Measurements from ENCODE around the gene PDK1.
"Not testable (repeated sequence)": the region's sequence is repeated elsewhere in the genome, so short reads cannot be mapped to it uniquely, and the experiment has no call there.

PDK1 gene

DNA sequence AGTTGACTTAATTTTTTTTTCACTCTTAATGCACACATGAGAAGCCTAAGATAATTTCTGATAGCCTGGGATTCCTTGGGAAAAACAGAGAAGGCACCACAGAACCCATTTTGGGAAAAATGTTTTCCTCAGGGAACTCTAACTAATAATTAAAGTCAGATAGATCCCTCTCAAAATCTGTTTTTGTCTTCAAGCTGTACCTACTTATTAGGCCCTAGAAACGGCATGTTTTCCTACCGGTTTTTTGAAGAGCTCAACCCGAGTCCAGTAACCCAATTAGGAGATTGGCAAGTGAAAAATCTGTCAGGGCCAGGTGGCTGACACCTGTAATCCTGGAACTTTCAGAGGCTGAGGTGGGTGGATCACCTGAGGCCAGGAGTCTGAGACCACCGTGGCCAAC lies 16.1 kb upstream of the PDK1 start:
- Mint-ChIP-seq H3K4me3 (no peak overlapping the region), H3K9me3 (peaks cover 27% of the 10 kb centered on the region), H3K36me3 (ENCODE audit: low read depth) (peaks cover 43% of the 10 kb centered on the region), H3K27ac (no peak overlapping the region), H3K4me1 (ENCODE audit: low read depth) (no peaks in the 10 kb centered on the region), H3K27me3 (no peaks in the 10 kb centered on the region)
- no peak for DNase-seq

DNA sequence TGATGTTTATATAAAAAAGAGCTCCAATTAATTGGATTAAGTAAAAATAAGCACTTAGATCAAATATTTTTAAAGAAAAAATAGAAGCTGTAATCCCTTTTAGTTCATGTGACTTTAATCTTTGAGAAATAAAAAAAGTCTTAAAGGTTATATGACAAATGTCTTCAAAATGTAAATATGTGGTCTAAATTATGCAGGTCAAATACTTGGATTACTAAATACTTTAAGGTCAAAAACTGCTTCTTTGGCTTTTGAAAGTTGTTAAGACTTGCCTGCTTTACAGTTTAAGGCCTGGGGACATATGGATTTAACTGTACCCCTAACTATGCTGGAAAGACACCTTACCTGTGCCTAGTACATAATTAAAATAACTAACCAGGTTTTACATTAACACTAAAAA lies 15.5 kb upstream of the PDK1 start:
- Mint-ChIP-seq H3K36me3 (ENCODE audit: low read depth) (peaks cover 39% of the 10 kb centered on the region), H3K27ac (no peak overlapping the region), H3K9me3 (peaks cover 22% of the 10 kb centered on the region), H3K4me3 (no peak overlapping the region), H3K4me1 (ENCODE audit: low read depth) (no peaks in the 10 kb centered on the region), H3K27me3 (no peaks in the 10 kb centered on the region)
- DNase-seq: no peak

DNA sequence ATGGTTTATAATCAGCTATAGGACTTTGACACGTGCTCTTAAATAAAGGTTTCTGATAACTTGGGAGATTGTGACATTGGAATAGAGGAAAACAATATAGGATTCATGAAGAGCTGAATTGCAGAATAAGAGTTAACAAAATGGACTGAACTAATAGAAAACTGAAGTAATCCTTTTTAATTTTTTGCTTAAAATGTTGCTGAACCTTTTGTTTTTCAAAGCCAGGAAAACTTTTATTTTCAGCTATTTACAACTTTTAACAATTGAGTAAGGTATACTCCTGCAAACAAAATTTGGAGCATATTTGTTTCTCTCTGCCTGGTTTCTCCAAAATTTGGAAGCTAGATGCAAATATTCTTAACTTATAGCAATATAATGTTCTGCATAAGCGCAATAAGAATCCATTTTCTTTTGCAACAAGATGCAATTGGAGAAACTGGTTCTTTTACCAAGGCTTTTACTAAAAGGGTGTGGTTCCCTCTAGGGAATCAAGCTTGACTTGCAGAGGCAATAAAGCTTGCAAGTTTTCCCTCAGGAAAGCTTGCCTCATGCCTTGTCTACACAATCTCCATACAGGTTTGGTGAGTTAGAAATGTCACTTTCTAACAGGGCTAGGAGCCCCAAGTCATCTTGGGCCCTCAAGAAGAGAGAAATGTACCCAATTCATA lies 10.3 kb upstream of the PDK1 start:
- H3K4me1 Mint-ChIP-seq (ENCODE audit: low read depth): peaks cover 16% of the 10 kb centered on the region
- H3K36me3 Mint-ChIP-seq (ENCODE audit: low read depth): peaks cover 31% of the 10 kb centered on the region
- H3K9me3 Mint-ChIP-seq: peaks cover 16% of the 10 kb centered on the region
- H3K4me3 Mint-ChIP-seq: no peak overlapping the region
- no peak overlapping the region for H3K27ac Mint-ChIP-seq
- no peak for DNase-seq
- H3K27me3 Mint-ChIP-seq: no peaks in the 10 kb centered on the region

DNA sequence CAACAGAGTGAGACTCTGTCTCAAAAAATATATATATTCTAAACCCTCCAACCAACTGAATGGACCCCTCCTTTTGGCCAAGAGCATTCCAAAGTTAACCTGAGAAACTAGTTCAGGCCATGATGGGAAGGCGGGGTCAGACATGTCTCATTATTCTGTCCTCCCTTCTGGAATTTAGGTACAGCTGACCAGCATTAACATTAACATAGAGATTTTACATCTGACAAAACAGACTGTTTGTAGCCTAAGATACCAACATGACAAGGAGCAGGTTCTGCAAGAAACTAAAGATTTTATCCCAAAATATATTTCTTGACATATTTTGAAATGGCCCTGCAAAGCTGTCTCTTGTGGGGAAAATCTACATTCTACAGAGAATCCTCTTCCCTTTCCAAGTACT lies 6.8 kb upstream of the PDK1 start:
- no peaks in the 10 kb centered on the region for H3K27me3 Mint-ChIP-seq
- no peak for DNase-seq
- H3K36me3 Mint-ChIP-seq (ENCODE audit: low read depth): peaks cover 28% of the 10 kb centered on the region
- H3K4me1 Mint-ChIP-seq (ENCODE audit: low read depth): peaks cover 43% of the 10 kb centered on the region
- H3K4me3 Mint-ChIP-seq: no peak overlapping the region
- H3K9me3 Mint-ChIP-seq: peaks cover 6% of the 10 kb centered on the region
- H3K27ac Mint-ChIP-seq: no peak overlapping the region

DNA sequence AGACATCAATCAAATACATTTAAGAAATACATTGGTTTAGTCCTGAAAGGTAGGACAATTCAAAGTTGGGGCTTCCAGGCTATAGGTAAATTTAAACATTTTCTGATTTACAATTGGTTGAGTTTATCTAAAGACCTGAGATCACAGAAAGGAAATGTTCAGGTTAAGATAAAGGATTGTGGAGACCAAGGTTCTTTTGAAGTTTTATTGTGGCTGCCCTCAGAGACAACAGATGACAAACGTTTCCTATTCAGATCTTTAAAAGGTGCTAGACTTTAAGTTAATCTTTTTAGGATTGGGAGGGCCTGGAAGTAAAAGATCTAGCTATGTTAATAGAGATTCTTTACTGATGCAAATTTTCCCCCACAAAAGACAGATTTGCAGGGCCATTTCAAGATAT lies 6.1 kb upstream of the PDK1 start:
- Mint-ChIP-seq H3K36me3 (ENCODE audit: low read depth) (peaks cover 24% of the 10 kb centered on the region), H3K4me1 (ENCODE audit: low read depth) (peaks cover 48% of the 10 kb centered on the region)
- DNase-seq, H3K27me3 Mint-ChIP-seq, H3K4me3 Mint-ChIP-seq, H3K27ac Mint-ChIP-seq, H3K9me3 Mint-ChIP-seq: not testable (repeated sequence)

DNA sequence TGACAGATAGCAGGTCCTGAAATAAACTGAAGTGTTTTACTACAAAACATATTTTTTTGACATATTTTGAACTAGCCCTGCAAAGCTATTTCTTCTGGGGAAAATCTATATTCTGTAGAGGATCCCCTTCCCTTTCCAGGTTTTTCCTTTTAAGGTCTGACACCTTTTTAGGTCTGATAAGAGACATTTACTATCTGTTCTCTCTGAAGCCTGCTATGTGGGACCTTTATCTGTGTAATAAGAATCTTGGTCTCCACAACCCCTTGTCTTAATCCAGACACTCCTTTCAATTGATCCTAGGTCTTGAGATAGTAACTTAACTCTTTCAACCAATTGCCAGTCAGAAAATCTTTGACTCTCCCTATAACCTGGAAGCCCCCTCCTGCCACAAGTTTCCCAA lies 5.5 kb upstream of the PDK1 start:
- peaks cover 24% of the 10 kb centered on the region for H3K36me3 Mint-ChIP-seq (ENCODE audit: low read depth)
- H3K4me1 Mint-ChIP-seq (ENCODE audit: low read depth): peaks cover 52% of the 10 kb centered on the region
- H3K27ac Mint-ChIP-seq: no peak overlapping the region
- DNase-seq: no peak
- H3K9me3 Mint-ChIP-seq: peaks cover 1% of the 10 kb centered on the region
- H3K4me3 Mint-ChIP-seq: no peak overlapping the region
- no peaks in the 10 kb centered on the region for H3K27me3 Mint-ChIP-seq

DNA sequence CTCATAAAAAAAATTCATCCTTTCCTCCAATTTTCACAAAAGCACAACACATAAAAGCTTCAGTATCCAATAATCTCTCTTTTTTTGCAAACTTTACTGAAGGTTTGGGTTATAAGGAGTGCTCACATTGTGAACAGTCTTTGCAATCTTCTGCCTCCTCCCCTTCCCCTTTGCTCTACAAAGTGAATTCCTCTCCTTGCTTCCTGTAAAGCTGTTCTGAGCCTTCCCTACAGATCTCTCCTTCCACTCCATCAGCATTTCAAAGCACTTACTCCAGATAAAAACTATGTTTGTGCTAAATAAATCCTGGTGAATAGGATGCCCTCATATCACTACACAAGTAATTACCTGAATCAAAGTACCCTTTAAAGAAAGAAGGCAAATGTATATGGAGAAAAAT lies 4.6 kb upstream of the PDK1 start:
- Mint-ChIP-seq H3K36me3 (ENCODE audit: low read depth) (peaks cover 21% of the 10 kb centered on the region), H3K9me3 (peaks cover 1% of the 10 kb centered on the region), H3K27ac (no peak overlapping the region), H3K27me3 (no peaks in the 10 kb centered on the region), H3K4me1 (ENCODE audit: low read depth) (peaks cover 54% of the 10 kb centered on the region), H3K4me3 (no peak overlapping the region)
- no peak for DNase-seq

DNA sequence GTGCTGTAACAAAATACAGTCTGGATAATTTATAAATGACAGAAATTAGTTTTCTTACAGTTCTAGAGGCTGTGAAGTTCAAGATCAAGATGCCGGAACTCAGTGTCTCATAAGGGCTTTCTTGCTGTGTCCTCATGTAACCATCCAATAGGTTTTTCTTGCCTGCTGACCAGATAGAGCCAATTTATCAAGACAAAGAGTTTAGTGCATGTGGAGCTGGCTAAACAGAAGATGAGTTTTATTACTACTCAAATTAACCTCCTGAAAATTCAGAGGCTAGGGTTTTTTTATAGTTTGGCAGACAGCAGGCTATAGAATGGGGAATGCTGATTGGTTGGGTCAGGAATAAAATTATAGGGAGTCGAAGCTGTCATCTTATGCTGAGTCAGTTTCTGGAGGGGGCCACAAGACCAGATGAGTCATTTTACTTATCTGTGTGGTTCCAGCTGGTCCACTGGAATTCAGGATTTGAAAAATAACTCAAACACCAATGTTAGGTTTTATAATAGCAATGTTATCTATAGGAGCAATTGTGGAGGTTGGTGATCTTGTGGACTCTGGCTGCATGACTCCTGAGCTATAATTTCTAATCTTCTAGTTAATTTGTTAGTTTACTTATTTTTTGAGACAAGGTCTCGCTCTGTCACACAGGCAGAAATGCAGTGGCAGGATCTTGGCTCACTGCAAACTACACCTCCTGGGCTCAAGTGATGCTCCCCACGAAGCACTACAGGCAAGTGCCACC lies 3.2 kb upstream of the PDK1 start:
- H3K9me3 Mint-ChIP-seq: peaks cover 1% of the 10 kb centered on the region
- H3K36me3 Mint-ChIP-seq (ENCODE audit: low read depth): peaks cover 26% of the 10 kb centered on the region
- H3K4me3 Mint-ChIP-seq: no peak overlapping the region
- no peaks in the 10 kb centered on the region for H3K27me3 Mint-ChIP-seq
- H3K27ac Mint-ChIP-seq: no peak overlapping the region
- H3K4me1 Mint-ChIP-seq (ENCODE audit: low read depth): peaks cover 63% of the 10 kb centered on the region
- DNase-seq: no peak

DNA sequence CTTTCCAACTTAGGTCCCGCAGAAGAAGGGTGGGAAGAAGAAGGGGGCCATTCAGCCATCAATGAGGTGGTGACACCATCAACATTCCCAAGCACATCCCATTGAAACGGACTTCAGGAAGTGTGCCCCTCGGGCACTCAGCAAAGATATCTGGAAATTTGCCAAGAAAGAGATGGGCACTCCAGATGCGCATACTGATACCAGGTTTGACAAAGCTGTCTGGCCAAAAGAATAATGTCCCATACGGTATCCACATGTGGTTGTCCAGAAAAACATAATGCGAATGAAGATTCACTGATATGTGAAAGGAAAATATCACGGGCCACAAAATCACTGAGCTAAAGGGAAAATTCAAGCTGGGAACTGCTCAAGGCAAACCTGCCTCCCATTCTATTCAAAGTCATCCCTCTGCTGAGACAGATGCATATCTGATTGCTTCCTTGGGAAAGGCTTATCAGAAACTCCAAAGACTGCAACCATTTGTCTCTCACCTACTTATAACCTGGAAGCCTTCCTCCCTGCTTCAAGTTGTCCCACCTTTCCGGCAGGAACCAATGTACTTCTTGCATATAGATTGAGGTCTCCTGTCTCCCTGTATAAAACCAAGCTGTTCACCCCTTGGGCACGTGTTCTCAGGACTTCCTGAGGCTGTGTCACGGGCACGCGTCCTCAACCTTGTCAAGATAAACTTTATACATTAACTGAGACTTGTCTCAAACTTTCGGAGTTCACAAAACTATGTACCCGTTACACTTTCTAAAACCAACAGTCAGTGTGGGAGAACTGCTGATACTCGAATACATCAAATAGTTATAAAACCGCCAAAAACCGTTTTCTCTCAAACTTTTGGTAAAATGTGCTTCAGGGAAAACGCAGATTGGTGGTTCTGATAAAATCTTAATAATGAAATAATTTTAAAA lies 1.3 kb upstream of the PDK1 start:
- Mint-ChIP-seq H3K27ac (peak overlapping the region; percentile 44), H3K27me3 (no peaks in the 10 kb centered on the region), H3K4me1 (ENCODE audit: low read depth) (peaks cover 71% of the 10 kb centered on the region), H3K9me3 (peaks cover 1% of the 10 kb centered on the region), H3K4me3 (peak overlapping the region; percentile 85), H3K36me3 (ENCODE audit: low read depth) (peaks cover 31% of the 10 kb centered on the region)
- no peak for DNase-seq

DNA sequence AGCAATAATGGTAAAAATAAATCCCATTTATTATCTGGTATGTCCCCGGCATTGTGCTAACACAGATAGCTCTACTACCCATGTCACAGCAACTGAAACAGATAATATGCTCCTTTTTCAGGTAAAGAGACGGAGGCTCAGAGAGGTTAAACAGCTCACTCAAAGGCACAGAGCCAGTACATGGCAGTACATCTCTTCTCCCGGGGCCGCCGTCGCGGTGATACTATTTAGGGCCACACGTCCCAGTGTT lies 693 bp upstream of the PDK1 start:
- H3K4me3 Mint-ChIP-seq: peak overlapping the region; percentile 85
- H3K9me3 Mint-ChIP-seq: peaks cover 1% of the 10 kb centered on the region
- H3K27me3 Mint-ChIP-seq: no peaks in the 10 kb centered on the region
- DNase-seq: no peak
- peak overlapping the region; percentile 93 for H3K27ac Mint-ChIP-seq
- H3K36me3 Mint-ChIP-seq (ENCODE audit: low read depth): peaks cover 35% of the 10 kb centered on the region
- H3K4me1 Mint-ChIP-seq (ENCODE audit: low read depth): peaks cover 67% of the 10 kb centered on the region

DNA sequence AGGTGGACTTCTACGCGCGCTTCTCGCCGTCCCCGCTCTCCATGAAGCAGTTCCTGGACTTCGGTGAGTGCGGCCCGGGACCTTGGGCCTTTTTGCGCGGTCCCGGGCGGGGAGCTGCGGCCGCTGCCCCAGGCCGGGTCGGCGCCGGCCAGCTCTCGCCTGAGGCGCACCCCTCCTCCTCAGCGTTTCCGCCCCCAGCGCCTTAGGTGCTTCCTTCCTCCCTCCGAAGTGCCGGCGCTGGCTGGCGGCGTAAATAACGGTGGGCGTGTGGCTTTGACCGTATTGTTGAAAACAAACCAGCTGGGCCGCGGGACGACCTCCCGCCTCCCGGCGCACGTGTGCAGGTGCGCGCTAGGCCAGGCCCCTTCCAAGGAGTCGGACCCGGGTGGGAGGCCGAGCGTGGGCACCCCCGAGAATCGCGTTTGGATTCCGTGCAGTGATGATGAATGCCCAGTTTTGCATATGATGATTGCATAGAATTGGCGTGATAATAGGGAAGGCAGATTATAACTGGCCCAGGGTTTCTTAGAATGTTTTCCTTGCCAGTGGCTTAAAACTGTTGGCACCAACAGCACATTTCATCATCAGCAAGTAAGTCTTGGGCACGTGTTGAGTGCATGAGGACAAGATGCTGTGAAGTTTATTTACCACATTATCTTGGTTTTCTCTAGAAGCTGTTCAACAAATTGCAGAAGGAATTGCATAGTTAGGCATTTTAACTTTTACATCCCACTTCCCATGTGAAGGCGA lies 569 bp downstream of the PDK1 start:
- Mint-ChIP-seq H3K36me3 (ENCODE audit: low read depth) (peaks cover 46% of the 10 kb centered on the region), H3K27ac (peak overlapping the region; percentile 97), H3K4me3 (peak overlapping the region; percentile 90), H3K27me3 (no peaks in the 10 kb centered on the region), H3K4me1 (ENCODE audit: low read depth) (peaks cover 64% of the 10 kb centered on the region), H3K9me3 (peaks cover 1% of the 10 kb centered on the region)
- DNase-seq: peak; percentile 80

DNA sequence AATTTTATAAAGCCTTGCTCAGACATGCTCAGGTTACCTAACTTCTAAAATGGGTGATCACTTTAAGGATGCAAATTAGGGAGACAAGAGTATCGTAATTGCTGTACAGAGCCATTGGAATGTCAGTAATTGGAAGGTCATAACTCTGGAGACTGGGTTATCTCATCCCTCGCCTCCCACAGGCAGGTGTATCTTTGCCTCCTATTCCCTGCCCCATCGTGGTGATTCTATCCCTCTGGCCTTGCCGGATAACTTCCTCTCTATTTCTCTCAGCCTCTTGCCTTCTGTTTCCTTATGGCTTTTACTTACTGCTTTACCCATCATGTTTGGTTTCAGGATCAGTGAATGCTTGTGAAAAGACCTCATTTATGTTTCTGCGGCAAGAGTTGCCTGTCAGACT lies 2.5 kb downstream of the PDK1 start:
- Mint-ChIP-seq H3K4me1 (ENCODE audit: low read depth) (peaks cover 62% of the 10 kb centered on the region), H3K9me3 (peaks cover under 1% of the 10 kb centered on the region), H3K27ac (peak overlapping the region; percentile 41), H3K4me3 (peak overlapping the region; percentile 90), H3K36me3 (ENCODE audit: low read depth) (peaks cover 60% of the 10 kb centered on the region), H3K27me3 (no peaks in the 10 kb centered on the region)
- DNase-seq: no peak

DNA sequence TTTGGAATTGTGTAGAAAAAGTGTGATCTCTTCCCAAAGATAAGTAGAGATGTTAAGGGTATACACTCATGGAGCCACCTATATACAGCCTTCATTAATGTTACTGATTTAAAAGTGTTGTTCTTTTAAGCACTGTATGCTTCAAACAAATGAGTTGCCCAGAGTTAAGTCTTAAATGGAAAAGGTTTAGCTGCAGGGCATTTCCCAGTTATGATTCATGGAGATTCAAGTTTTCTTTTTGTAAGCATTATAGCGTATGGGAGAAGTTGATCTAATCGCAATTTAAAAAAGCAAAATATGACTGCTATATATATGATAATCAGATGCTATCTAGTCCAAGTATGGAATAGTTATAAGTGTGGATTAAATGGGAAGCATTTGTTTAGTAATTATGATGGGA lies 4.8 kb downstream of the PDK1 start:
- H3K27ac Mint-ChIP-seq: no peak overlapping the region
- peaks cover 54% of the 10 kb centered on the region for H3K4me1 Mint-ChIP-seq (ENCODE audit: low read depth)
- H3K4me3 Mint-ChIP-seq: no peak overlapping the region
- H3K27me3 Mint-ChIP-seq: no peaks in the 10 kb centered on the region
- no peak for DNase-seq
- H3K9me3 Mint-ChIP-seq: no peaks in the 10 kb centered on the region
- peaks cover 78% of the 10 kb centered on the region for H3K36me3 Mint-ChIP-seq (ENCODE audit: low read depth)

DNA sequence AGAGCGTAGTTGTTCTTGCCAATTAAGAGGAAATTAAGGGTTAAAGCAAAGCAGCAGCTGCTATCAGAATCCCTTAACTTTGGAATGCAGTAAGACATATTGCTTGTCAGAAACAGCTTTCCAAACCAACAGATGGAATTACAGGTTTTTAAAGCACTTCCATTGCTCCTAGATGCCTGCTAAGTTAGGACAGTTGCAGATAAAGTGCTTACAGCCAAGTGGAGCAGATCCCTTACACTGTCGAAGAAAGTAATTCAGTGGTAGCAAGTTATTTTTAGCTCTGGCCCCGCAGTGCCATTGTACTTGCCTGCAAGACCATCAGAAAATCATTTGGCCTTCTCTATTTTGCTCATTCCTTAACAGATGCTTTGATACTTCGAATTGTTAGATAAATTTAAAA lies 5.4 kb downstream of the PDK1 start:
- Mint-ChIP-seq H3K27me3 (no peaks in the 10 kb centered on the region), H3K36me3 (ENCODE audit: low read depth) (peaks cover 84% of the 10 kb centered on the region), H3K4me1 (ENCODE audit: low read depth) (peaks cover 56% of the 10 kb centered on the region), H3K27ac (no peak overlapping the region), H3K4me3 (no peak overlapping the region), H3K9me3 (no peaks in the 10 kb centered on the region)
- no peak for DNase-seq
